Fibroblast of pulmonary artery (primary cell): Measurements from ENCODE around the gene PRC1.

ENCODE experiments used
- DNase-seq: peaks from one replicate; pipeline ENCODE4 v3.0.0-alpha.2; 2010; ENCODE audit warnings: low read depth
- H3K4me3 ChIP-seq: replicated peaks from 2 replicates; pipeline ENCODE4 v1.5.1; 2011; ENCODE audit warnings: low read depth, mild to moderate bottlenecking, control low read depth, low read length, moderate library complexity
- CTCF ChIP-seq: IDR thresholded peaks from 2 replicates; pipeline ENCODE4 v1.5.1; 2011; ENCODE audit warnings: mild to moderate bottlenecking, control low read depth, low read length, inconsistent platforms; ENCODE audit errors: missing control alignments

The PRC1 gene

DNA sequence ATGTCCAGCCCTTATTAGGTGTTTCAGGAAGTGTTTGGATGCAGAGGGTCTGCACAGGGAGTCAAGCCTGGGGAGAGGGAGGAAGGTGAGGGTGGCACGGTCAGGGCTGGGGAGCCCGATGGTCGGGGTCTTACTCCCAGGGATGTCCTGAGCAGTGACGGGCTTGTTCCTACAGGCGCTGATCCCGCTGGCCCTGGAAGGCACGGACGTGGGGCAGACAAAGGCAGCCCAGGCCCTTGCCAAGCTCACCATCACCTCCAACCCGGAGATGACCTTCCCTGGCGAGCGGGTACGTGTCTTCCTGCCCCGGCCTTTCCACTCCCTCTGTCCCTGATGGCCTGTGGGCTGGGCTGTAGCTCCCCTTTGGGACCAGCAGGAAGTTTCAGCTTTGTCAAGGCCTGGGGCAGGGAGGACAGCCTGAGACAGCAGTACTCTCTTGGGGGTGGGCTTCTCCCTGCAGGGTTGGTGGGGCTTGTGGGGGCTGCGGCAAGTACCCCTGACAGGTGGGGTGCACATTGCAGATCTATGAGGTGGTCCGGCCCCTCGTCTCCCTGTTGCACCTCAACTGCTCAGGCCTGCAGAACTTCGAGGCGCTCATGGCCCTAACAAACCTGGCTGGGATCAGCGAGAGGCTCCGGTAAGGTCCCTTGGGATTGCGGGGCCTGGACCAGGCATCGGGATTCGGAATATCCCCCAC, 44.2 kb downstream of the PRC1 start:
- TF ChIP-seq CTCF, result no peak
- no peak for DNase-seq
- no peak overlapping the region for H3K4me3 ChIP-seq

GRCh38 chr15:90948506-90948905, 45.8 kb downstream of the PRC1 start:
- DNase-seq, result no peak
- no peak for TF ChIP-seq CTCF

GRCh38 chr15:90947577-90948357, 46.6 kb downstream of the PRC1 start:
- no peak for TF ChIP-seq CTCF
- no peak overlapping the region for H3K4me3 ChIP-seq
- DNase-seq, result no peak

More at GRCh38 chr15:90948506-90948905, 45.8 kb downstream of the PRC1 start:
- H3K4me3 ChIP-seq, result no peak overlapping the region

GRCh38 chr15:90946941-90947576, 47.3 kb downstream of the PRC1 start:
- DNase-seq, result no peak
- no peak overlapping the region for H3K4me3 ChIP-seq
- TF ChIP-seq CTCF, result no peak

GRCh38 chr15:90946538-90946937, 47.8 kb downstream of the PRC1 start:
- H3K4me3 ChIP-seq, result no peak overlapping the region
- DNase-seq, result no peak
- no peak for TF ChIP-seq CTCF

DNA sequence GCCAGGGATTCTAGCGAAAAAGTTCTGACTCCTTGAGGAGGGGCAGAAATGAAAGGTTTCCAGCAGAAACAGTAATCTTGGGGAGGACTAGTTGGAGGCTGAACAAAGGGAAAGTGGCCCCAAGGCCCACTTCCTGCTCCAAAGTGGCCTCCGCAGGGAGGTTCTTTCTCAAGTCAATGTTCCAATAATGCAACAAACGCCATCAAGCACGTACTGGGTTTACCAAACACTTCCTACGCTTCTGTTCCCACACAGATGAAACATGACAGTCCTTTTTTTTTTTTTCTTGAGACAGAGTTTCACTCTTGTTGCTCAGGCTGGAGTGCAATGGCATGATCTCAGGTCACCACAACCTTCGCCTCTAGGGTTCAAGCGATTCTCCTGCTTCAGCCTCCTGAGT, 49.2 kb downstream of the PRC1 start:
- DNase-seq, result no peak
- no peak for TF ChIP-seq CTCF
- no peak overlapping the region for H3K4me3 ChIP-seq
